ENCODE results near the gene PDE2A.
A peak's percentile ranks its signal among the peaks of the same experiment; 100 is the strongest.

GRCh38 chr11:72584293-72584938 is 89.8 kb downstream of the PDE2A start:
- TF ChIP-seq, protein P1, sequence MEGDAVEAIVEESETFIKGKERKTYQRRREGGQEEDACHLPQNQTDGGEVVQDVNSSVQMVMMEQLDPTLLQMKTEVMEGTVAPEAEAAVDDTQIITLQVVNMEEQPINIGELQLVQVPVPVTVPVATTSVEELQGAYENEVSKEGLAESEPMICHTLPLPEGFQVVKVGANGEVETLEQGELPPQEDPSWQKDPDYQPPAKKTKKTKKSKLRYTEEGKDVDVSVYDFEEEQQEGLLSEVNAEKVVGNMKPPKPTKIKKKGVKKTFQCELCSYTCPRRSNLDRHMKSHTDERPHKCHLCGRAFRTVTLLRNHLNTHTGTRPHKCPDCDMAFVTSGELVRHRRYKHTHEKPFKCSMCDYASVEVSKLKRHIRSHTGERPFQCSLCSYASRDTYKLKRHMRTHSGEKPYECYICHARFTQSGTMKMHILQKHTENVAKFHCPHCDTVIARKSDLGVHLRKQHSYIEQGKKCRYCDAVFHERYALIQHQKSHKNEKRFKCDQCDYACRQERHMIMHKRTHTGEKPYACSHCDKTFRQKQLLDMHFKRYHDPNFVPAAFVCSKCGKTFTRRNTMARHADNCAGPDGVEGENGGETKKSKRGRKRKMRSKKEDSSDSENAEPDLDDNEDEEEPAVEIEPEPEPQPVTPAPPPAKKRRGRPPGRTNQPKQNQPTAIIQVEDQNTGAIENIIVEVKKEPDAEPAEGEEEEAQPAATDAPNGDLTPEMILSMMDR (IDR thresholded peaks at IDR 0.05) = no peak
- TF ChIP-seq POLR2AphosphoS5 (IDR thresholded peaks at IDR 0.05) (peak in 1 of 2 donors; percentile 16), POLR2A (IDR thresholded peaks at IDR 0.05) (peak in 1 of 4 donors; percentile 18), EP300 (IDR thresholded peaks at IDR 0.05) (peak in 1 of 4 donors; percentile 41)

Measured in upper lobe of left lung (tissue), 4 donors.